SHP77 (cell line): ENCODE data around the gene KASH5.
"Not testable (repeated sequence)": the region's sequence is repeated elsewhere in the genome, so short reads cannot be mapped to it uniquely, and the experiment has no call there.

ENCODE experiments used
- DNase-seq, 2 experiments: peaks; one replicate each; lab custom pipeline; 2025; lab: John Stamatoyannopoulos, UW

The KASH5 gene

DNA sequence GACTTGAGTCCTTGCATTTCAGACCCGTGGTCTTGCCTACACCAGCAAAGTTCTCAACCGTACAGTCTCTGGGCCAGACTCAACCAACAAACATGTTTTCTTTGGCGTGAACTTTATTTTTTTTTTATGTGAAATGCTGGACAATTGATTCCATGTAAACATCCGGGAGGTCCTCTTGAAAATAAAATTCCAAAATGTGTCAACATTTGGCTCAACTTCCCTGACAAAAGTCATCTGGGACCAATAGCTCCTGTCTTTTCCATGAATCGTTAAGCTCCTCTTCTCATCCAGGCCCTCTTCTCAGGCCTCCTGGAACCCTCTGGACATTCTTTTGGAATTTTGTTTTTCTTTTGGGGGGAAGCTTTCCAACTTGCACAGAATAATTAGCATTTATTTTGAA is 67.7 kb downstream of the KASH5 start:
- no peak for DNase-seq

DNA sequence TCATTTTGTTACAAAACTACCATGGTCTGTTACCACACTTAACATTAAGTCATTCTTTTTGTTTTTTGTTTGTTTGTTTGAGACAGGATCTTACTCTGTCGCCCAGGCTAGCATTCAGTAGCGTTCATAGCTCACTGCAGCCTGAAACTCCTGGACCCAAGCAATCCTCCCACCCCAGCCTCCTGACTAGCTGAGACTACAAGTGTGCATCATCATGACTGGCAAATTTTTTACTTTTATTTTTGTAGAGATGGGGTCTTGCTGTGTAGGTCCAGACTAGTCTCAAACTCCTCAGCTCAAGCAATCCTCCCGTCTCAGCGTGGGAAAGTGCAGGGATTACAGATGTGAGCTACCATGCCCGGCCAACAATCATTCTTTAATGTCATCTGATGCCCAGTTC is 68.3 kb downstream of the KASH5 start:
- no peak for DNase-seq

DNA sequence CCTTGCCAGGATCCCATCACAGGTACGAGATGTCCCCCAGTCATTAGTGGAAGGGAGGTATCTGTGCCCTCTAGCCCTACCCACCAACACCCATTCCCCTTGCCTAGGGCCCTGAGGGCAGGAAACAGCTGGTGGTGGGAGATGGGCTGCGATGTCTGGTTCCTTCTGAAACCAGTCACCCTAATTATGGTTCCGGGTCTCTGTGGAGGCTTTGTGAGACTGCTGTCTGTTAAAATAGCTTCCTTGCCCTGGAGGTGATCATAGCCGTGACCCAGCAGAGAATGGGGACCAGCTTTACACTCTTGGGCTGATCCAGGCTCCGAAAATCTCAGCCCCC is 70.5 kb downstream of the KASH5 start:
- no peak for DNase-seq

DNA sequence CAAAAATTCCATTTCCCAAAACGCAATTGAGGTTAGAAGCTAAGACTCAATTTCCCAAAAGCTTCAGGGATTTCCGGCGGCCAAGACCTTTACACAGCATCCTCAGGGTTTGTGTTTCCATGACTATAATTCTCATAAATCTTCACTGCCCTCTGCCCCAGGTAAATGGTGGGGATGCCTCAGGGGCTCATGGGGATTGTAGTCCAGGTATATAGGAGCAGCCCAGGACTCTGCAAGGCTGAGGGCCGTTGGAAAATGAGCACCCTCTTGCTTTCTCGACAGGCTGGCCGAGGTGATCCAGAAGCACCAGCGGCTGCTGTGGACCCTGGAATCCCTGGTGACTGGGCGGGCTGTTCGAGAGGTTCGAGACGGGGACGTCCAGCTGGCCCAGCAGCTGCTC is 71.3 kb downstream of the KASH5 start:
- no peak for DNase-seq

DNA sequence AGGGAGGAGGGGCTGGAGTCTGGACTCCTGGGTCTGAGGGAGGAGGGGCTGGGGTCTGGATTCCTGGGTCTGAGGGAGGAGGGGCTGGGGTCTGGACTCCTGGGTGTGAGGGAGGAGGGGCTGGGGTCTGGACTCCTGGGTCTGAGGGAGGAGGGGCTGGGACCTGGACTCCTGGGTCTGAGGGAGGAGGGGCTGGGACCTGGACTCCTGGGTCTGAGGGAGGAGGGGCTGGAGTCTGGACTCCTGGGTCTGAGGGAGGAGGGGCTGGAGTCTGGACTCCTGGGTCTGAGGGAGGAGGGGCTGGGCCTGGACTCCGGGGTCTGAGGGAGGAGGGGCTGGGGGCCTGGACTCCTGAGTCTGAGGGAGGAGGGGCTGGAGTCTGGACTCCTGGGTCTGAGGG is 73.1 kb downstream of the KASH5 start:
- DNase-seq = not testable (repeated sequence)

DNA sequence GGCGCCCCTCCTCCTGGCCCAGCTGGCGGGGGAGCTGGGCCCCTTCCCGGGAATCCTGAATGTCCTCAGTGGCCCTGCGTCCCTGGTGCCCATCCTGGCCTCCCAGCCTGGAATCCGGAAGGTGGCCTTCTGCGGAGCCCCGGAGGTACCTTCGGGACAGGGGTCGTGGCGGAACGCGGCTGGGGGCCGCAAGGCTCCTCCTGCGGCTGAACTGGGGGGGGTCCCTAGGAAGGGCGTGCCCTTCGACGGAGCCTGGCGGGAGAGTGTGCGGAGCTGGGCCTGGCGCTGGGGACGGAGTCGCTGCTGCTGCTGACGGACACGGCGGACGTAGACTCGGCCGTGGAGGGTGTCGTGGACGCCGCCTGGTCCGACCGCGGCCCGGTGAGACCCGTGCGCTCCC is 73.6 kb downstream of the KASH5 start:
- DNase-seq = no peak

DNA sequence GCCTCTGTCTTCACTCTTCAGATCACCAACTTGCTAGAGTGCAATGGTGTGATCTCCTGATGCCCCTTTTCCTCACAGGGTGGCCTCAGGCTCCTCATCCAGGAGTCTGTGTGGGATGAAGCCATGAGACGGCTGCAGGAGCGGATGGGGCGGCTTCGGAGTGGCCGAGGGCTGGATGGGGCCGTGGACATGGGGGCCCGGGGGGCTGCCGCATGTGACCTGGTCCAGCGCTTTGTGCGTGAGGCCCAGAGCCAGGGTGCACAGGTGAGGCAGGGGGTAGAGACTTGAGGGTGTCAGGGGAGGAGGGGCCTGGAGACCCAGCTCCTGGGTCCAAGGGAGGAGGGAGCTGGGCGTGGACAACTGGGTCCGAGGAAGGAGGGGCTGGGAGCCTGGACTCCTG is 74.4 kb downstream of the KASH5 start:
- no peak for DNase-seq

DNA sequence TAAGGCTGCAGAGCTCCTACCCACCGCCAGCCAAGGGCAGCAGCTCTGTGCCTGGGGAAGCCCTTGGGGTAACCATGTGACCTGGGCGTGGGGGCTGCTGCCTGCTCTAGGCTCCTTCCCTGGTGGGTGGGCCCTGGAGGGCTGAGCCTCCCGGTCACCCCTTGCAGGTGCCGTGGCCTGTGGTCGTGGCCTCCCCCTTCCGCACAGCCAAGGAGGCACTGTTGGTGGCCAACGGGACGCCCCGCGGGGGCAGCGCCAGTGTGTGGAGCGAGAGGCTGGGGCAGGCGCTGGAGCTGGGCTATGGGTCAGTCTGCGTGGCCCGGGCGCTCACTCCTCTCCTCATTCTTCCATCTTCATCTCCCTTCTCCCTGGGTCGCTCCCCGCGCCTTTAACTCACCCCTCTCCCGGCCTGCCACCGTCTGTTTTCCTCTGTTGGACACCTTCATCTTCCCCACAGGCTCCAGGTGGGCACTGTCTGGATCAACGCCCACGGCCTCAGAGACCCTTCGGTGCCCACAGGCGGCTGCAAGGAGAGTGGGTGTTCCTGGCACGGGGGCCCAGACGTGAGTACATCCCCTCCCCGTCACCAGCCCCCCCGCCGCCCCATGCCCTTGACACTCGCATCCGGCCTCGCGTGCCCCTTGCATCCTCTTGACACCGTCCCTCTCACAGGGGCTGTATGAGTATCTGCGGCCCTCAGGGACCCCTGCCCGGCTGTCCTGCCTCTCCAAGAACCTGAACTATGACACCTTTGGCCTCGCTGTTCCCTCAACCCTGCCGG is 76.1 kb downstream of the KASH5 start:
- no peak for DNase-seq

DNA sequence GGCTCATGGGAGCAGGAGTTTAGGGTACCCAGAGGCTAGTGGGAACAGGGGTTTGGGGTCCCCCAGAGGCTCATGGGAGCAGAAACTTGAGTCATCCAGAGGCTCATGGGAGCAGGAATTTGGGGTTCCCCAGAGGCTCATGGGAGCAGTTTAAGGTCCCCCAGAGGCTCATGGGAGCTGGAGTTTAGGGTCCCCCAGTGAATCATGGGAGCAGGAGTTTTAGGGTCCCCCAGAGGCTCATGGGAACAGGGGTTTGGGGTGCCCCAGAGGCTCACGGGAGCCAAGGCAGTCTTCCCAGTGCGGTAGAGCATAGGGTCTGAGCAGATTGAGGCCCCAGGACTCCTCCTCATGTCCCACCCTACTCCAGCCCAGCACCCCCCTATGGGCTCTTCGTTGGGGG is 77.3 kb downstream of the KASH5 start:
- DNase-seq = no peak
